Neural cell (in vitro differentiated cells): ENCODE results near the gene PDLIM1. TPM values are rescaled to one million over a fixed set of nuclear protein-coding genes. Genes with fewer than 3 reads are reported as not detected.

Experiments
- H2AFZ ChIP-seq: fragments of 200-600, 300-800 bp; sonication (generic), shearing (Covaris generic); 2 replicates; pipeline ENCODE4 v1.6.0; 2014; ENCODE audit warnings: low read depth, mild to moderate bottlenecking, antibody characterized with exemption, low read length, moderate library complexity
- H3F3A ChIP-seq: fragments of 200-600 bp; shearing (Covaris generic); 2 replicates; pipeline ENCODE4 v1.6.1; 2016; ENCODE audit warnings: mild to moderate bottlenecking, moderate library complexity, mixed read lengths, antibody characterized with exemption, low read length; ENCODE audit not compliant: insufficient read depth, poor library complexity, severe bottlenecking
- H3K27ac ChIP-seq: fragments of 200-600, 300-800 bp; sonication (generic), shearing (Covaris generic); 2 replicates; pipeline ENCODE4 v1.5.1; 2014; ENCODE audit warnings: mild to moderate bottlenecking, low read length, moderate library complexity
- H3K27me3 ChIP-seq: fragments of 300-800, 200-600 bp; sonication (generic), shearing (Covaris generic); 2 replicates; pipeline ENCODE4 v1.6.0; 2014; ENCODE audit warnings: mild to moderate bottlenecking, low read depth, low read length, moderate library complexity; ENCODE audit not compliant: insufficient read depth
- H3K36me3 ChIP-seq: fragments of 300-800, 200-600 bp; sonication (generic), shearing (Covaris generic); 2 replicates; pipeline ENCODE4 v1.5.1; 2014; ENCODE audit warnings: mild to moderate bottlenecking, antibody characterized with exemption, low read length, moderate library complexity; ENCODE audit not compliant: insufficient read depth
- H3K4me2 ChIP-seq: fragments of 300-800, 200-600 bp; sonication (generic), shearing (Covaris generic); 2 replicates; pipeline ENCODE4 v1.6.0; 2014; ENCODE audit warnings: mild to moderate bottlenecking, low read length
- H3K4me3 ChIP-seq: fragments of 300-800, 200-600 bp; sonication (generic), shearing (Covaris generic); 2 replicates; pipeline ENCODE4 v1.5.1; 2014; ENCODE audit warnings: mild to moderate bottlenecking, low read length, moderate library complexity
- H3K79me2 ChIP-seq: fragments of 200-600 bp; shearing (Covaris generic); replicated peaks from 2 replicates; pipeline ENCODE4 v1.6.0; 2014; ENCODE audit warnings: mild to moderate bottlenecking, low read length, moderate library complexity; ENCODE audit not compliant: insufficient read depth
- H3K9ac ChIP-seq: fragments of 300-800, 200-600 bp; sonication (generic), shearing (Covaris generic); 2 replicates; pipeline ENCODE4 v1.6.1; 2016; ENCODE audit warnings: mild to moderate bottlenecking, low read length, mixed read lengths
- H3K9me2 ChIP-seq: fragments of 200-600 bp; shearing (Covaris generic); 2 replicates; pipeline ENCODE4 v1.6.1; 2016; ENCODE audit warnings: mild to moderate bottlenecking, low read length, mixed read lengths; ENCODE audit not compliant: insufficient read depth
- H3K9me3 ChIP-seq: fragments of 200-600, 300-800 bp; sonication (generic), shearing (Covaris generic); 2 replicates; pipeline ENCODE4 v1.6.1; 2016; ENCODE audit warnings: mild to moderate bottlenecking, mixed run types, low read length, moderate library complexity, mixed read lengths
- H4K20me1 ChIP-seq: fragments of 200-600 bp; shearing (Covaris generic); 2 replicates; pipeline ENCODE4 v1.6.1; 2016; ENCODE audit warnings: mild to moderate bottlenecking, mixed run types; ENCODE audit not compliant: insufficient read depth
- CTCF ChIP-seq: fragments of 450-650 bp; IDR thresholded peaks from 2 replicates; pipeline ENCODE4 v1.5.1; 2014; ENCODE audit warnings: antibody characterized with exemption, mild to moderate bottlenecking, moderate library complexity; ENCODE audit not compliant: poor library complexity, severe bottlenecking
- EP300 ChIP-seq: fragments of 450-650 bp; conservative IDR thresholded peaks from 2 replicates; pipeline ENCODE4 v1.6.1; 2014; ENCODE audit warnings: antibody characterized with exemption, mild to moderate bottlenecking, moderate library complexity; ENCODE audit not compliant: poor library complexity, severe bottlenecking
- EZH2 ChIP-seq: fragments of 200-600, 300-800 bp; shearing (Covaris generic), sonication (generic); IDR thresholded peaks from 2 replicates; pipeline ENCODE4 v1.6.1; 2014; ENCODE audit warnings: antibody characterized with exemption, low read length, borderline replicate concordance, mild to moderate bottlenecking; ENCODE audit not compliant: insufficient read depth, poor library complexity, severe bottlenecking
- MXI1 ChIP-seq: fragments of 450-650 bp; conservative IDR thresholded peaks from 2 replicates; pipeline ENCODE4 v1.6.1; 2014; ENCODE audit warnings: antibody characterized with exemption, mild to moderate bottlenecking; ENCODE audit not compliant: poor library complexity, severe bottlenecking
- POLR2AphosphoS5 ChIP-seq: IDR thresholded peaks from 2 replicates; pipeline ENCODE4 v1.6.1; 2012
- RAD21 ChIP-seq: fragments of 450-650 bp; conservative IDR thresholded peaks from 2 replicates; pipeline ENCODE4 v1.6.1; 2014; ENCODE audit warnings: antibody characterized with exemption, mild to moderate bottlenecking, moderate library complexity
- REST ChIP-seq: IDR thresholded peaks from 2 replicates; pipeline ENCODE4 v1.6.1; 2012; ENCODE audit warnings: borderline replicate concordance
- SMC3 ChIP-seq: fragments of 450-650 bp; conservative IDR thresholded peaks from 2 replicates; pipeline ENCODE4 v1.6.1; 2014; ENCODE audit warnings: antibody characterized with exemption, mild to moderate bottlenecking, moderate library complexity; ENCODE audit not compliant: poor library complexity
- TAF1 ChIP-seq: IDR thresholded peaks from 2 replicates; pipeline ENCODE4 v1.6.1; 2012; ENCODE audit warnings: low read depth
- polyA plus RNA-seq: library from polyadenylated mRNA; depleted of rRNA; stranded (reverse); fragments of >200 nt; gene quantifications from 2 replicates; pipeline ENCODE4 v1.2.3, GENCODE V29; 2014

PDLIM1 gene
- polyA plus RNA-seq, 1 donor from 2014 or later: 1.0 TPM

GRCh38 chr10:95293631-95294030 lies 2.8 kb upstream of the PDLIM1 start:
- no peak overlapping the region for H3K4me2 ChIP-seq
- H3K27ac ChIP-seq: no peak overlapping the region
- no peaks in the 10 kb centered on the region for H3K9me3 ChIP-seq
- H3K9me2 ChIP-seq: no peaks in the 10 kb centered on the region
- no peaks in the 10 kb centered on the region for H3K79me2 ChIP-seq
- H4K20me1 ChIP-seq: no peaks in the 10 kb centered on the region
- H3K4me3 ChIP-seq: no peak overlapping the region
- no peaks in the 10 kb centered on the region for H3F3A ChIP-seq
- peaks cover 42% of the 10 kb centered on the region for H3K27me3 ChIP-seq
- H3K36me3 ChIP-seq: no peaks in the 10 kb centered on the region
- no peak for TF ChIP-seq CTCF
- no peak for TF ChIP-seq SMC3
- TF ChIP-seq RAD21: no peak
- no peak for TF ChIP-seq REST
- no peak for TF ChIP-seq EZH2
- no peak for TF ChIP-seq EP300
- no peak for TF ChIP-seq POLR2AphosphoS5
- no peak for TF ChIP-seq MXI1
- no peak for TF ChIP-seq TAF1
- H2AFZ ChIP-seq: no peak overlapping the region
- no peak overlapping the region for H3K9ac ChIP-seq

- no peaks in the 10 kb centered on the region for H3K36me3 ChIP-seq
- no peaks in the 10 kb centered on the region for H3K9me3 ChIP-seq
- no peak for TF ChIP-seq REST
- no peak for TF ChIP-seq SMC3
- TF ChIP-seq RAD21: no peak
- TF ChIP-seq POLR2AphosphoS5: no peak
- TF ChIP-seq CTCF: no peak
- no peak for TF ChIP-seq MXI1
- TF ChIP-seq EZH2: no peak
- no peak for TF ChIP-seq TAF1
- TF ChIP-seq EP300: no peak
- H3K79me2 ChIP-seq: no peaks in the 10 kb centered on the region
- no peaks in the 10 kb centered on the region for H3K9me2 ChIP-seq
- H4K20me1 ChIP-seq: no peaks in the 10 kb centered on the region
- peaks cover 42% of the 10 kb centered on the region for H3K27me3 ChIP-seq
- H3K4me2 ChIP-seq: no peak overlapping the region
- H2AFZ ChIP-seq: no peak overlapping the region
- H3K9ac ChIP-seq: no peak overlapping the region
- no peak overlapping the region for H3K27ac ChIP-seq
- no peaks in the 10 kb centered on the region for H3F3A ChIP-seq
- peak overlapping the region; percentile 40 for H3K4me3 ChIP-seq
Observed at GRCh38 chr10:95291365-95292039, 699 bp upstream of the PDLIM1 start.
